Measurements from ENCODE around the gene PGAP3. TPM values are rescaled to one million over a fixed set of nuclear protein-coding genes. Genes with fewer than 3 reads are reported as not detected.
"Not testable (repeated sequence)": the region's sequence is repeated elsewhere in the genome, so short reads cannot be mapped to it uniquely, and the experiment has no call there.

The PGAP3 gene
- total RNA-seq, 4 donors from 2014 or later = 19.9 to 82.6 (median 46.2) TPM

- intact Hi-C loops (cut with DNase I; ENCODE audit: low total_unique reads) = no loop called here
- WGBS, 2 donors (ENCODE audit: low coverage in 1 of 2) = 84% methylated on average over 10 of the region's 10 CpGs; no CpG with 5 or more reads in 1 of the 2 donors
- Histone ChIP-seq H3K4me3 (no peak overlapping the region), H3K27me3 (no peaks in the 10 kb centered on the region), H3K36me3 (peaks cover 0 to 35% (median 7%) of the 10 kb centered on the region in 4 donors), H3K27ac (no peak overlapping the region), H3K9me3 (no peaks in the 10 kb centered on the region), H3K4me1 (peaks cover 6 to 29% (median 25%) of the 10 kb centered on the region in 4 donors)
- in situ Hi-C loops (cut with MboI; ENCODE audit: low pct_ligation_motif_present in 1 of 4, low pct_unique_long_range_greater_than_20kb in 1 of 4, low sequenced_read_pairs in 3 of 4) = no loop called here
- no peak for DNase-seq
- TF ChIP-seq EP300 (IDR thresholded peaks at IDR 0.05; ENCODE audit: low read depth) (no peak), POLR2A (IDR thresholded peaks at IDR 0.05) (no peak), POLR2AphosphoS5 (IDR thresholded peaks at IDR 0.05) (no peak)
- TF ChIP-seq, protein P1, sequence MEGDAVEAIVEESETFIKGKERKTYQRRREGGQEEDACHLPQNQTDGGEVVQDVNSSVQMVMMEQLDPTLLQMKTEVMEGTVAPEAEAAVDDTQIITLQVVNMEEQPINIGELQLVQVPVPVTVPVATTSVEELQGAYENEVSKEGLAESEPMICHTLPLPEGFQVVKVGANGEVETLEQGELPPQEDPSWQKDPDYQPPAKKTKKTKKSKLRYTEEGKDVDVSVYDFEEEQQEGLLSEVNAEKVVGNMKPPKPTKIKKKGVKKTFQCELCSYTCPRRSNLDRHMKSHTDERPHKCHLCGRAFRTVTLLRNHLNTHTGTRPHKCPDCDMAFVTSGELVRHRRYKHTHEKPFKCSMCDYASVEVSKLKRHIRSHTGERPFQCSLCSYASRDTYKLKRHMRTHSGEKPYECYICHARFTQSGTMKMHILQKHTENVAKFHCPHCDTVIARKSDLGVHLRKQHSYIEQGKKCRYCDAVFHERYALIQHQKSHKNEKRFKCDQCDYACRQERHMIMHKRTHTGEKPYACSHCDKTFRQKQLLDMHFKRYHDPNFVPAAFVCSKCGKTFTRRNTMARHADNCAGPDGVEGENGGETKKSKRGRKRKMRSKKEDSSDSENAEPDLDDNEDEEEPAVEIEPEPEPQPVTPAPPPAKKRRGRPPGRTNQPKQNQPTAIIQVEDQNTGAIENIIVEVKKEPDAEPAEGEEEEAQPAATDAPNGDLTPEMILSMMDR (IDR thresholded peaks at IDR 0.05) = no peak
These were observed 24.0 kb upstream of the PGAP3 start for GRCh38 chr17:39711851-39712250.

DNA sequence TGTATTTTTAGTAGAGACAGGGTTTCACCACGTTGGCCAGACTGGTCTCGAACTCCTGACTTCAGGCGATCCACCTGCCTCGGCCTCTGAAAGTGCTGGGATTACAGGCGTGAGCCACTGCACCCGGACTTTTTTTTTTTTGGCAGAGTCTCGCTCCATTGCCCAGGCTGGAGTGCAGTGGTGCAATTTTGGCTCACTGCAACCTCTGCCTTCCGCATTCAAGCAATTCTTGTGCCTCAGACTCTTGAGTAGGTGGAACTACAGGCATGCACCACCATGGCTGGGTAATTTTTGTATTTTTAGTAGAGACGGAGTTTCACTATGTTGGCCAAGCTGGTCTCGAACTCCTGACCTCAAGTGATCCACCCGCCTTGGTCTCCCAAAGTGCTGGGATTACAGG is 23.2 kb upstream of the PGAP3 start:
- H3K9me3 ChIP-seq; H3K27me3 ChIP-seq; DNase-seq; H3K4me3 ChIP-seq; H3K27ac ChIP-seq; intact Hi-C loops (cut with DNase I; ENCODE audit: low total_unique reads); in situ Hi-C loops (cut with MboI; ENCODE audit: low pct_ligation_motif_present in 1 of 4, low pct_unique_long_range_greater_than_20kb in 1 of 4, low sequenced_read_pairs in 3 of 4): not testable (repeated sequence)
- peaks cover 0 to 34% (median 7%) of the 10 kb centered on the region in 4 donors for H3K36me3 ChIP-seq
- H3K4me1 ChIP-seq = peaks cover 7 to 31% (median 26%) of the 10 kb centered on the region in 4 donors
- 86% methylated on average over 11 of the region's 11 CpGs; no CpG with 5 or more reads in 1 of the 2 donors for WGBS, 2 donors (ENCODE audit: low coverage in 1 of 2)

GRCh38 chr17:39709998-39710964 is 22.4 kb upstream of the PGAP3 start:
- in situ Hi-C loops (cut with MboI; ENCODE audit: low pct_ligation_motif_present in 1 of 4, low pct_unique_long_range_greater_than_20kb in 1 of 4, low sequenced_read_pairs in 3 of 4) = no loop called here
- intact Hi-C loops (cut with DNase I; ENCODE audit: low total_unique reads) = no loop called here
- H3K4me1 ChIP-seq = peaks cover 11 to 31% (median 28%) of the 10 kb centered on the region in 4 donors
- H3K4me3 ChIP-seq = no peak overlapping the region
- no peaks in the 10 kb centered on the region for H3K9me3 ChIP-seq
- no peaks in the 10 kb centered on the region for H3K27me3 ChIP-seq
- DNase-seq = no peak
- H3K36me3 ChIP-seq = peaks cover 0 to 30% (median 7%) of the 10 kb centered on the region in 4 donors
- WGBS, 2 donors (ENCODE audit: low coverage in 1 of 2) = 90 to 96% methylated on average over 5 to 20 of the region's 20 CpGs
- H3K27ac ChIP-seq = no peak overlapping the region
- no peak for TF ChIP-seq POLR2A (IDR thresholded peaks at IDR 0.05)
- no peak for TF ChIP-seq EP300 (IDR thresholded peaks at IDR 0.05; ENCODE audit: low read depth)
- TF ChIP-seq, protein P1 (IDR thresholded peaks at IDR 0.05) = no peak
- TF ChIP-seq POLR2AphosphoS5 (IDR thresholded peaks at IDR 0.05) = no peak

DNA sequence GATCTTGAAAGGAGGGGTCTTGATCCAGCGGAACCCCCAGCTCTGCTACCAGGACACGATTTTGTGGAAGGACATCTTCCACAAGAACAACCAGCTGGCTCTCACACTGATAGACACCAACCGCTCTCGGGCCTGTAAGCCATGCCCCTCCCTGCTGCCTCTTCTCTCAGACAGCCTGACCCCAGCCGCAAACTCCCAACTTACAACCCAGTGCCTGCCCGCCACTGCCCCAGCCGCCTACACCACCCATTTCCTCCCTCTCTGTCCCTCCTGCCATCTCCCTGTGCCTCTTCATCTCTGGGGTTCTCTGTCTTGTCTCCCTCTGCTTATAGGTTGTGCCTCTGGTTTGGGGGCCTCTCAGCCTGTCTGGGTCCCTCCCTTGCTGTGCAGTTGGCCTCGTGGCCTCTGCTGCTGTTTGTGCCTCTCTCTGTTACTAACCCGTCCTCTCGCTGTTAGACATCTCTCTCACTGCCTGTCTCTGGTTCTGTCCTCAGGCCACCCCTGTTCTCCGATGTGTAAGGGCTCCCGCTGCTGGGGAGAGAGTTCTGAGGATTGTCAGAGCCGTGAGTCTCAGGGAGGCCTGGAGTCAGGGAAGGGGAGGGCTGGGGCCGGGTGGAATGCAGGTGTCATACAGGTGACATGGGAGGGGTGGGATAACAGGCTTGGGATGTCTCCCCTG is 21.6 kb upstream of the PGAP3 start:
- TF ChIP-seq EP300 (IDR thresholded peaks at IDR 0.05; ENCODE audit: low read depth) = no peak
- TF ChIP-seq, protein P1 (IDR thresholded peaks at IDR 0.05) = no peak
- TF ChIP-seq POLR2AphosphoS5 (IDR thresholded peaks at IDR 0.05) = no peak
- TF ChIP-seq POLR2A (IDR thresholded peaks at IDR 0.05) = no peak
- H3K36me3 ChIP-seq = peaks cover 0 to 30% (median 7%) of the 10 kb centered on the region in 4 donors
- no peaks in the 10 kb centered on the region for H3K9me3 ChIP-seq
- H3K4me1 ChIP-seq = peaks cover 15 to 39% (median 36%) of the 10 kb centered on the region in 4 donors
- in situ Hi-C loops (cut with MboI; ENCODE audit: low pct_ligation_motif_present in 1 of 4, low pct_unique_long_range_greater_than_20kb in 1 of 4, low sequenced_read_pairs in 3 of 4) (no loop called here), intact Hi-C loops (cut with DNase I; ENCODE audit: low total_unique reads) (no loop called here)
- H3K27ac ChIP-seq = no peak overlapping the region
- DNase-seq = no peak
- WGBS, 2 donors (ENCODE audit: low coverage in 1 of 2) = 67 to 84% methylated on average over 1 to 13 of the region's 14 CpGs
- no peaks in the 10 kb centered on the region for H3K27me3 ChIP-seq
- H3K4me3 ChIP-seq = no peak overlapping the region

All from transverse colon (tissue), 4 donors.